Measurements from ENCODE around the gene TAAR9. TPM values are rescaled to one million over a fixed set of nuclear protein-coding genes. Genes with fewer than 3 reads are reported as not detected.

The TAAR9 gene
- total RNA-seq, 1 donor from 2014 or later, result not detected

DNA sequence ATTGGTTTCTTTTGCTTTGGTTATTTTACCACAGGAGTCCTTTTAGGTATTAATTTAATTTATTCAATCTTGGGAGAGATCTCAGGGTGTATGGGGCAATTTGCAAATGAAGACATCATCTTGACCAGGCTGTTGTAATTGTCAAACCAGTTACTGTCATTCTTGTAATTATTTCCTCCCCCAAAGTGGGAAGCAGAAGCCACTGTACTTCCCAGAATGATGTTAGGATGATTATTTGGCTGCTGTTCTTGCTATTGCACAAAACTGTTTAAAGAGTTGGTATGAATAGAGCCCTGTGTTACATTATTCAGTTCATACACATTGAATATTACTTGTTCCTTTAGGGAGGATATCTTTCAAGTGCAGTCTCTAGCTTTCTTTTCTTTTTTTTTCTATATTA, 33.7 kb downstream of the TAAR9 start:
- H3K36me3 ChIP-seq, result no peaks in the 10 kb centered on the region
- H3K9me3 ChIP-seq, result no peaks in the 10 kb centered on the region
- intact Hi-C loops (cut with DNase I), result no loop called here

DNA sequence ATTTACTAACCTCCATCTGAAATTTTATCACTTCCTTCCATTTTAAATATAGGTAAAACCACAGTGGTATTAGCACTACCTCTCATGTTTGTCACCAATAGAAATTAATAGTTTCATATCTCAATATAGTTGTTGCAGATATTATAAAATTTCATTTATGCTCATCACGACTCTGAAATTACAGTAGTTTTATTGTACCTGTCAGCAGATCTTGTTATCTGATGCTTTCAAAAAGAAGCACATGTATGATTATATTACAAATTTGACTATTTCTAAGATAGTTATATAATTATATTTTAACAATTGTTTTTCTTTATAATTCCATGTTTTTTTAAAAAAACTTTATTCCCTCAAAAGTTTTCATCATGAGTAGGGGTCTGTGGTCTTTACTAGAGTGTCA, 46.6 kb downstream of the TAAR9 start:
- TF ChIP-seq POLR2AphosphoS5 (IDR thresholded peaks at IDR 0.05; ENCODE audit: insufficient read depth in 1 of 2, low read depth in 1 of 2) (no peak), CTCF (IDR thresholded peaks at IDR 0.05) (no peak), POLR2A (IDR thresholded peaks at IDR 0.05) (no peak)
- Histone ChIP-seq H3K4me1 (no peaks in the 10 kb centered on the region), H3K4me3 (no peak overlapping the region), H3K27ac (no peak overlapping the region), H3K9me3 (no peaks in the 10 kb centered on the region), H3K27me3 (no peaks in the 10 kb centered on the region), H3K36me3 (no peaks in the 10 kb centered on the region)
- no peak for DNase-seq (ENCODE audit: extremely low spot score in 2 of 2)
- intact Hi-C loops (cut with DNase I), result no loop called here

More for the DNA sequence above, 33.7 kb downstream of the TAAR9 start:
- H3K27ac ChIP-seq, result no peak overlapping the region
- H3K27me3 ChIP-seq, result no peaks in the 10 kb centered on the region
- no peak overlapping the region for H3K4me3 ChIP-seq
- no peak for TF ChIP-seq CTCF (IDR thresholded peaks at IDR 0.05)
- no peak for TF ChIP-seq POLR2A (IDR thresholded peaks at IDR 0.05)
- TF ChIP-seq POLR2AphosphoS5 (IDR thresholded peaks at IDR 0.05; ENCODE audit: insufficient read depth in 1 of 2, low read depth in 1 of 2), result no peak
- H3K4me1 ChIP-seq, result no peaks in the 10 kb centered on the region
- DNase-seq (ENCODE audit: extremely low spot score in 2 of 2), result no peak

DNA sequence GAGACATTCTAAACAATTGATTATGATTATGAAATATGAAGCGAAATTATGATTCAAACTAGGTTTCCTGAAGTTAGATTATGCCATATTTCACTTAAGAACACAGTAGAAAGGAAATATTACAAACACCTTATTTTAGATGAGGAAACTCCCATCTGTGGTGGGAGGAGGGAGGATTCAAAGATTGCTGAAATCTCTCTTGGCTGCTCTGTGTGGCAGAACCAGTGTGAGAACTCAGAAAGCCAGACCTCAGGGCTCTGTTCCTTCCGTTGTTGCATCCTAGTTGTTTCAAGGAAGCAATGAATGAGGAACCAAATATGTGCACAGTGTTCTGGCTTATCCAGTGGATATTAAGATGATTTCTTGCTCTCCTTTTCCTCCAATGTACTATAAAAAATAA, 49.3 kb downstream of the TAAR9 start:
- Histone ChIP-seq H3K27me3 (no peaks in the 10 kb centered on the region), H3K9me3 (no peaks in the 10 kb centered on the region)

More for the DNA sequence above, 49.3 kb downstream of the TAAR9 start:
- H3K36me3 ChIP-seq, result no peaks in the 10 kb centered on the region
- TF ChIP-seq CTCF (IDR thresholded peaks at IDR 0.05) (no peak), POLR2AphosphoS5 (IDR thresholded peaks at IDR 0.05; ENCODE audit: insufficient read depth in 1 of 2, low read depth in 1 of 2) (no peak), POLR2A (IDR thresholded peaks at IDR 0.05) (no peak)
- H3K4me3 ChIP-seq, result no peak overlapping the region
- no peaks in the 10 kb centered on the region for H3K4me1 ChIP-seq
- H3K27ac ChIP-seq, result no peak overlapping the region
- intact Hi-C loops (cut with DNase I), result no loop called here
- no peak for DNase-seq (ENCODE audit: extremely low spot score in 2 of 2)

Small RNA genes within 50 kb of the gene (small RNA-seq; reads per million reads assigned to genes)
- gene TAAR7P, result not detected

Other genes starting within 250 kb of the TAAR9 start
- gene MOXD1, start 136.8 kb upstream of the TAAR9 start, total RNA-seq, result 16.0 TPM
- gene STX7, start 25.2 kb upstream of the TAAR9 start, total RNA-seq, result 26.8 TPM
- gene TAAR8, start 14.4 kb downstream of the TAAR9 start, total RNA-seq, result not detected
- gene TAAR6, start 32.0 kb downstream of the TAAR9 start, total RNA-seq, result not detected
- not detected for gene TAAR5, start 51.5 kb downstream of the TAAR9 start, total RNA-seq
- not detected for gene TAAR2, start 86.0 kb downstream of the TAAR9 start, total RNA-seq
- not detected for gene TAAR1, start 120.9 kb downstream of the TAAR9 start, total RNA-seq
- gene VNN1, start 175.8 kb downstream of the TAAR9 start, total RNA-seq, result 2.0 TPM
- gene VNN2, start 219.6 kb downstream of the TAAR9 start, total RNA-seq, result 1.5 TPM

Data from vagina (tissue), 2 donors.